Neural cell (in vitro differentiated cells): ENCODE measurements around the gene TMSB4X.

Experiments
- EP300 ChIP-seq: fragments of 450-650 bp; conservative IDR thresholded peaks from 2 replicates; pipeline ENCODE4 v1.6.1; 2014; ENCODE audit warnings: antibody characterized with exemption, mild to moderate bottlenecking, moderate library complexity; ENCODE audit not compliant: poor library complexity, severe bottlenecking
- EZH2 ChIP-seq: fragments of 200-600, 300-800 bp; shearing (Covaris generic), sonication (generic); IDR thresholded peaks from 2 replicates; pipeline ENCODE4 v1.6.1; 2014; ENCODE audit warnings: antibody characterized with exemption, low read length, borderline replicate concordance, mild to moderate bottlenecking; ENCODE audit not compliant: insufficient read depth, poor library complexity, severe bottlenecking
- MXI1 ChIP-seq: fragments of 450-650 bp; conservative IDR thresholded peaks from 2 replicates; pipeline ENCODE4 v1.6.1; 2014; ENCODE audit warnings: antibody characterized with exemption, mild to moderate bottlenecking; ENCODE audit not compliant: poor library complexity, severe bottlenecking
- POLR2AphosphoS5 ChIP-seq: IDR thresholded peaks from 2 replicates; pipeline ENCODE4 v1.6.1; 2012
- REST ChIP-seq: IDR thresholded peaks from 2 replicates; pipeline ENCODE4 v1.6.1; 2012; ENCODE audit warnings: borderline replicate concordance
- TAF1 ChIP-seq: IDR thresholded peaks from 2 replicates; pipeline ENCODE4 v1.6.1; 2012; ENCODE audit warnings: low read depth
- TF ChIP-seq, protein P1 (sequence below): fragments of 450-650 bp; IDR thresholded peaks from 2 replicates; pipeline ENCODE4 v1.5.1; 2014; ENCODE audit warnings: antibody characterized with exemption, mild to moderate bottlenecking, moderate library complexity; ENCODE audit not compliant: poor library complexity, severe bottlenecking

DNA sequence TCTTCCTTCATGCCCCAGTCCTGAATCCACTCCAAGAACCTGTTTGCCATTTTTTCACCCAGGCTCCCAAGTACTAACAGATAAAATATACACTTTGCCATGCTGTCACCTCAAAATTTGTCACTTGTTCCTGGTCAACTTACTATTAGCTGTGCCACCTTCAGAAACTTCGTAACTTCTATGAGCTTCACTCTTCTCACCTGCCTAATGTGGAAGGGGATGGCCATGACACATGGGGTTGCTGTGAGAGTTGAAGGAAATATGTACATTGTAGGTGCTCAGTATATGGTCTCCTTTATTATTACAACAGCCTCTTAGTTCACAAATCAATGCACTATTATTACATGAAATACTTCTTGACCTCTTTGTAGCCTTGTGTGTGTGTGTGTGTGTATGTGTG, 10.4 kb downstream of the TMSB4X start:
- TF ChIP-seq TAF1: no peak
- TF ChIP-seq, protein P1, sequence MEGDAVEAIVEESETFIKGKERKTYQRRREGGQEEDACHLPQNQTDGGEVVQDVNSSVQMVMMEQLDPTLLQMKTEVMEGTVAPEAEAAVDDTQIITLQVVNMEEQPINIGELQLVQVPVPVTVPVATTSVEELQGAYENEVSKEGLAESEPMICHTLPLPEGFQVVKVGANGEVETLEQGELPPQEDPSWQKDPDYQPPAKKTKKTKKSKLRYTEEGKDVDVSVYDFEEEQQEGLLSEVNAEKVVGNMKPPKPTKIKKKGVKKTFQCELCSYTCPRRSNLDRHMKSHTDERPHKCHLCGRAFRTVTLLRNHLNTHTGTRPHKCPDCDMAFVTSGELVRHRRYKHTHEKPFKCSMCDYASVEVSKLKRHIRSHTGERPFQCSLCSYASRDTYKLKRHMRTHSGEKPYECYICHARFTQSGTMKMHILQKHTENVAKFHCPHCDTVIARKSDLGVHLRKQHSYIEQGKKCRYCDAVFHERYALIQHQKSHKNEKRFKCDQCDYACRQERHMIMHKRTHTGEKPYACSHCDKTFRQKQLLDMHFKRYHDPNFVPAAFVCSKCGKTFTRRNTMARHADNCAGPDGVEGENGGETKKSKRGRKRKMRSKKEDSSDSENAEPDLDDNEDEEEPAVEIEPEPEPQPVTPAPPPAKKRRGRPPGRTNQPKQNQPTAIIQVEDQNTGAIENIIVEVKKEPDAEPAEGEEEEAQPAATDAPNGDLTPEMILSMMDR: no peak
- TF ChIP-seq MXI1: no peak
- no peak for TF ChIP-seq EZH2
- TF ChIP-seq POLR2AphosphoS5: no peak
- no peak for TF ChIP-seq REST
- no peak for TF ChIP-seq EP300
